Ishikawa (cell line): ENCODE data around the gene ZNF674.

Experiments used
- USF1 ChIP-seq: IDR thresholded peaks from 2 replicates; pipeline ENCODE4 v1.6.1; 2012
- TF ChIP-seq, protein P1 (sequence below): IDR thresholded peaks from 2 replicates; pipeline ENCODE4 v1.6.1; 2012; ENCODE audit warnings: low read depth, mild to moderate bottlenecking

DNA sequence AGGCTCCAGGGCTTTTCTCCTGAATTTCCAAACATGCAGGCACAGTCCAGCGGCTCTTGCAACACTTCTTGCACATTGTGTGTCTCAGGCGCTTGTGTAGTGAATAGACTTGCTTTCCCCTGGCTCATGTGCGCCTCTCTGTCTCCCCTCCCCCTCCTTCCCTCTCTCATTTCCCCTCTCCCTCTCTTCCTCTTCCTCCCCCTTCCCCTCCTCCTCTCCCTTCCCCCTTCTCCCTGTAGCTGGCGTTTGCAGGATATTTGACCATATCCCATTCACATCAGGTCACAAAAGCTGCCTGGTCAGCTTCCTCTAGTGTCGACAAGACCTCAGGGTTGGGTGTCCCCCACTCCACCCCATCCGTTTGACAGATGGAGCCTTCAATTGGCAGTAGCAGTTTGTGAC lies 30.8 kb upstream of the ZNF674 start:
- no peak for TF ChIP-seq USF1
- TF ChIP-seq, protein P1, sequence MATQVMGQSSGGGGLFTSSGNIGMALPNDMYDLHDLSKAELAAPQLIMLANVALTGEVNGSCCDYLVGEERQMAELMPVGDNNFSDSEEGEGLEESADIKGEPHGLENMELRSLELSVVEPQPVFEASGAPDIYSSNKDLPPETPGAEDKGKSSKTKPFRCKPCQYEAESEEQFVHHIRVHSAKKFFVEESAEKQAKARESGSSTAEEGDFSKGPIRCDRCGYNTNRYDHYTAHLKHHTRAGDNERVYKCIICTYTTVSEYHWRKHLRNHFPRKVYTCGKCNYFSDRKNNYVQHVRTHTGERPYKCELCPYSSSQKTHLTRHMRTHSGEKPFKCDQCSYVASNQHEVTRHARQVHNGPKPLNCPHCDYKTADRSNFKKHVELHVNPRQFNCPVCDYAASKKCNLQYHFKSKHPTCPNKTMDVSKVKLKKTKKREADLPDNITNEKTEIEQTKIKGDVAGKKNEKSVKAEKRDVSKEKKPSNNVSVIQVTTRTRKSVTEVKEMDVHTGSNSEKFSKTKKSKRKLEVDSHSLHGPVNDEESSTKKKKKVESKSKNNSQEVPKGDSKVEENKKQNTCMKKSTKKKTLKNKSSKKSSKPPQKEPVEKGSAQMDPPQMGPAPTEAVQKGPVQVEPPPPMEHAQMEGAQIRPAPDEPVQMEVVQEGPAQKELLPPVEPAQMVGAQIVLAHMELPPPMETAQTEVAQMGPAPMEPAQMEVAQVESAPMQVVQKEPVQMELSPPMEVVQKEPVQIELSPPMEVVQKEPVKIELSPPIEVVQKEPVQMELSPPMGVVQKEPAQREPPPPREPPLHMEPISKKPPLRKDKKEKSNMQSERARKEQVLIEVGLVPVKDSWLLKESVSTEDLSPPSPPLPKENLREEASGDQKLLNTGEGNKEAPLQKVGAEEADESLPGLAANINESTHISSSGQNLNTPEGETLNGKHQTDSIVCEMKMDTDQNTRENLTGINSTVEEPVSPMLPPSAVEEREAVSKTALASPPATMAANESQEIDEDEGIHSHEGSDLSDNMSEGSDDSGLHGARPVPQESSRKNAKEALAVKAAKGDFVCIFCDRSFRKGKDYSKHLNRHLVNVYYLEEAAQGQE: no peak
